GM21723 (cell line): ENCODE measurements around the gene HINT3.
"Not testable (repeated sequence)": the region's sequence is repeated elsewhere in the genome, so short reads cannot be mapped to it uniquely, and the experiment has no call there.

ENCODE experiments used
- ATAC-seq: cut with Tn5 transposase; IDR thresholded peaks from one replicate; pipeline ENCODE4 v1.9.1; 2021; ENCODE audit warnings: mild to moderate bottlenecking, moderate library complexity; ENCODE audit not compliant: unreplicated experiment

The HINT3 gene

GRCh38 chr6:125994670-125995488 lies 38.3 kb downstream of the HINT3 start:
- no peak for ATAC-seq

- peak; percentile 98 for ATAC-seq
Observed at GRCh38 chr6:125995972-125996580, 39.5 kb downstream of the HINT3 start.

GRCh38 chr6:126002755-126003679 lies 46.4 kb downstream of the HINT3 start:
- ATAC-seq, result no peak

GRCh38 chr6:126007800-126008199 lies 51.2 kb downstream of the HINT3 start:
- ATAC-seq, result no peak

GRCh38 chr6:126010040-126010439 lies 53.5 kb downstream of the HINT3 start:
- no peak for ATAC-seq

GRCh38 chr6:126015863-126016262 lies 59.3 kb downstream of the HINT3 start:
- ATAC-seq, result no peak

GRCh38 chr6:126016591-126016990 lies 60.0 kb downstream of the HINT3 start:
- ATAC-seq, result no peak

- ATAC-seq, result no peak
Observed at GRCh38 chr6:126017668-126018067, 61.1 kb downstream of the HINT3 start.

- ATAC-seq, result no peak
Observed at GRCh38 chr6:126020305-126021050, 63.9 kb downstream of the HINT3 start.

- ATAC-seq, result not testable (repeated sequence)
Observed at GRCh38 chr6:126023474-126023873, 66.9 kb downstream of the HINT3 start.

GRCh38 chr6:126026001-126026400 lies 69.4 kb downstream of the HINT3 start:
- no peak for ATAC-seq

- no peak for ATAC-seq
Observed at GRCh38 chr6:126027601-126028000, 71.0 kb downstream of the HINT3 start.
